GM15510 (cell line): ENCODE measurements around the gene TIMP3.

Experiments used
- POLR2A ChIP-seq: IDR thresholded peaks from 3 replicates; pipeline ENCODE4 v1.6.1; 2011; ENCODE audit warnings: borderline replicate concordance; ENCODE audit not compliant: insufficient read length; ENCODE audit errors: extremely low read depth

TIMP3 gene

GRCh38 chr22:32799496-32799895 is 2.0 kb upstream of the TIMP3 start:
- TF ChIP-seq POLR2A: no peak

GRCh38 chr22:32800158-32800882 is 1.2 kb upstream of the TIMP3 start:
- TF ChIP-seq POLR2A: no peak

- no peak for TF ChIP-seq POLR2A
These were observed 440 bp upstream of the TIMP3 start for GRCh38 chr22:32800994-32801536.

- no peak for TF ChIP-seq POLR2A
These were observed 796 bp downstream of the TIMP3 start for GRCh38 chr22:32802237-32802765.

- TF ChIP-seq POLR2A: no peak
These were observed 1.7 kb downstream of the TIMP3 start for GRCh38 chr22:32803020-32803737.

GRCh38 chr22:32803738-32804435 is 2.4 kb downstream of the TIMP3 start:
- no peak for TF ChIP-seq POLR2A

- TF ChIP-seq POLR2A: no peak
These were observed 3.2 kb downstream of the TIMP3 start for GRCh38 chr22:32804531-32805360.

- no peak for TF ChIP-seq POLR2A
These were observed 3.9 kb downstream of the TIMP3 start for GRCh38 chr22:32805361-32805881.

- no peak for TF ChIP-seq POLR2A
These were observed 4.8 kb downstream of the TIMP3 start for GRCh38 chr22:32806296-32806695.

GRCh38 chr22:32808038-32808445 is 6.5 kb downstream of the TIMP3 start:
- no peak for TF ChIP-seq POLR2A

- no peak for TF ChIP-seq POLR2A
These were observed 8.5 kb downstream of the TIMP3 start for GRCh38 chr22:32809786-32810554.

- TF ChIP-seq POLR2A: no peak
These were observed 9.1 kb downstream of the TIMP3 start for GRCh38 chr22:32810555-32811133.
